ENCODE data around the gene ZNF774. TPM values are rescaled to one million over a fixed set of nuclear protein-coding genes. Genes with fewer than 3 reads are reported as not detected.
"Not testable (repeated sequence)": the region's sequence is repeated elsewhere in the genome, so short reads cannot be mapped to it uniquely, and the experiment has no call there.

ZNF774 gene
- total RNA-seq: 1 to 10 TPM; 1.2 to 1.4 TPM

- no peaks in the 10 kb centered on the region for H3K27me3 Mint-ChIP-seq
- peaks cover 2% of the 10 kb centered on the region for H3K4me1 Mint-ChIP-seq (ENCODE audit: low read depth)
- H3K9me3 Mint-ChIP-seq: no peaks in the 10 kb centered on the region
- ATAC-seq (peak; percentile 98), DNase-seq (peak; percentile 95)
- intact Hi-C loops (cut with micrococcal nuclease): no loop called here
- ChIA-PET POLR2A (interaction anchor here (0.6 to 1.5 kb wide), 8 partner anchors 8 to 574 kb away, joined by 3 to 5 read pairs (median 4); no protein-coding TSS in a partner anchor), CTCF (interaction anchor here (0.7 to 1.9 kb wide), 5 partner anchors 10 to 99 kb away, joined by 3 to 9 read pairs (median 4); no protein-coding TSS in a partner anchor)
- H3K27ac Mint-ChIP-seq: peak within 1 kb of the TSS; percentile 76
- peak within 1 kb of the TSS; percentile 85 for H3K4me3 Mint-ChIP-seq
- TF ChIP-seq, protein P1, sequence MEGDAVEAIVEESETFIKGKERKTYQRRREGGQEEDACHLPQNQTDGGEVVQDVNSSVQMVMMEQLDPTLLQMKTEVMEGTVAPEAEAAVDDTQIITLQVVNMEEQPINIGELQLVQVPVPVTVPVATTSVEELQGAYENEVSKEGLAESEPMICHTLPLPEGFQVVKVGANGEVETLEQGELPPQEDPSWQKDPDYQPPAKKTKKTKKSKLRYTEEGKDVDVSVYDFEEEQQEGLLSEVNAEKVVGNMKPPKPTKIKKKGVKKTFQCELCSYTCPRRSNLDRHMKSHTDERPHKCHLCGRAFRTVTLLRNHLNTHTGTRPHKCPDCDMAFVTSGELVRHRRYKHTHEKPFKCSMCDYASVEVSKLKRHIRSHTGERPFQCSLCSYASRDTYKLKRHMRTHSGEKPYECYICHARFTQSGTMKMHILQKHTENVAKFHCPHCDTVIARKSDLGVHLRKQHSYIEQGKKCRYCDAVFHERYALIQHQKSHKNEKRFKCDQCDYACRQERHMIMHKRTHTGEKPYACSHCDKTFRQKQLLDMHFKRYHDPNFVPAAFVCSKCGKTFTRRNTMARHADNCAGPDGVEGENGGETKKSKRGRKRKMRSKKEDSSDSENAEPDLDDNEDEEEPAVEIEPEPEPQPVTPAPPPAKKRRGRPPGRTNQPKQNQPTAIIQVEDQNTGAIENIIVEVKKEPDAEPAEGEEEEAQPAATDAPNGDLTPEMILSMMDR (IDR thresholded peaks at IDR 0.05): no peak
- H3K36me3 Mint-ChIP-seq (ENCODE audit: low read depth): no peaks in the 10 kb centered on the region
These were observed at the start of gene ZNF774 for GRCh38 chr15:90352107-90352893. ZNF774 (plus strand) TSS chr15:90352284; CDS start chr15:90354661, 2,377 bp downstream.

DNA sequence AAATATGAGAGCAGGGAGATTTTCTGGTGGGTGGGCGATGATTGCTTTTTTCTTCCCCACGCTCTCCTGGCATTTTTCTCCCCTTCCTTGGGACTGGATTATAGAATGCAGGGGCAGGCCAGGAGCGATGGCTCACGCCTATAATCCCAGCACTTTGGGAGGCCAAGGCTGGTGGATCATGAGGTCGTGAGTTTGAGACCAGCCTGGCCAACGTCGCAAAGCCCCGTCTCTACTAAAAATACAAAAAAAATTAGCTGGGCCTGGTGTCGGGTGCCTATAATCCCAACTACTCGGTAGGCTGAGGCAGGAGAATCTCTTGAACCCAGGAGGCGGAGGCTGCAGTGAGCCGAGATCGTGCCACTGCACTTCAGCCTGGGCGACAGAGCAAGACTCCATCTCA, 46.7 kb upstream of the ZNF774 start:
- H3K27me3 Mint-ChIP-seq; H3K27ac Mint-ChIP-seq; POLR2A ChIA-PET; ATAC-seq; H3K36me3 Mint-ChIP-seq (ENCODE audit: low read depth); intact Hi-C loops (cut with micrococcal nuclease); H3K9me3 Mint-ChIP-seq; H3K4me3 Mint-ChIP-seq; DNase-seq: not testable (repeated sequence)
- H3K4me1 Mint-ChIP-seq (ENCODE audit: low read depth): peaks cover 48% of the 10 kb centered on the region
- CTCF ChIA-PET: interaction anchor here (0.7 to 9.0 kb wide), 5 partner anchors 13 to 177 kb away, joined by 3 to 90 read pairs (median 9); no protein-coding TSS in a partner anchor

GRCh38 chr15:90305932-90306331, 46.2 kb upstream of the ZNF774 start:
- ATAC-seq (no peak), DNase-seq (no peak)
- Mint-ChIP-seq H3K27me3 (no peaks in the 10 kb centered on the region), H3K4me3 (peak overlapping the region; percentile 51), H3K27ac (peak overlapping the region; percentile 79), H3K9me3 (no peaks in the 10 kb centered on the region), H3K4me1 (ENCODE audit: low read depth) (peaks cover 48% of the 10 kb centered on the region), H3K36me3 (ENCODE audit: low read depth) (no peaks in the 10 kb centered on the region)
- ChIA-PET POLR2A (interaction anchor here (0.6 kb wide), 1 partner anchor 163 kb away, joined by 3 read pairs; no protein-coding TSS in a partner anchor), CTCF (interaction anchor here (0.7 to 9.0 kb wide), 8 partner anchors 14 to 250 kb away, joined by 3 to 90 read pairs (median 5); partner anchors contain the start of gene CIB1)
- intact Hi-C loops (cut with micrococcal nuclease): no loop called here
- TF ChIP-seq, protein P1 (IDR thresholded peaks at IDR 0.05): no peak

DNA sequence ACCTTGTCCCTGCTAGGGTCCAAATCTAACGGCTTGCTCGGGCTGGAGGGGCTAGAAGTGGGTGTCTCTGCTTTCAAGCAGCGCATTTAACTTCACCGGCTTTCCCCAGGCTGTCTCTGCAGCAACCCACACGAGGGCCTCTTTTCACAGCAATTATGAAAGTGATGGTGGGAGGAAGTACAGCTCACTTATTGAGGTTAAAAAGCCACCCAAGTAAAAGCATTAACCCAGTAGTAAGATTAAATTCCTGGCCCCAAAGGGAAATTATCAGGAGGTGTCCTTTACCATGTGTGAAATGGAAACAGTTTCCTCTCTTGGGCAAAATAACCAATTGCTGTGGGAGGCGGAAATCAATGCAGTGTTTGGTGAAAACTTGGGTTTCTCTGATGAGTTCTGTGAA, 45.5 kb upstream of the ZNF774 start:
- ChIA-PET POLR2A (interaction anchor here (0.6 kb wide), 1 partner anchor 39 kb away, joined by 4 read pairs; no protein-coding TSS in a partner anchor), CTCF (interaction anchor here (1.1 to 9.0 kb wide), 7 partner anchors 14 to 249 kb away, joined by 3 to 90 read pairs (median 6); partner anchors contain the start of gene CIB1)
- intact Hi-C loops (cut with micrococcal nuclease): no loop called here
- Mint-ChIP-seq H3K27me3 (no peaks in the 10 kb centered on the region), H3K27ac (peak overlapping the region; percentile 79), H3K36me3 (ENCODE audit: low read depth) (no peaks in the 10 kb centered on the region), H3K4me1 (ENCODE audit: low read depth) (peaks cover 42% of the 10 kb centered on the region), H3K4me3 (peak overlapping the region; percentile 51), H3K9me3 (no peaks in the 10 kb centered on the region)
- ATAC-seq: peak; percentile 91
- TF ChIP-seq, protein P1 (IDR thresholded peaks at IDR 0.05): no peak
- DNase-seq: peak; percentile 73

DNA sequence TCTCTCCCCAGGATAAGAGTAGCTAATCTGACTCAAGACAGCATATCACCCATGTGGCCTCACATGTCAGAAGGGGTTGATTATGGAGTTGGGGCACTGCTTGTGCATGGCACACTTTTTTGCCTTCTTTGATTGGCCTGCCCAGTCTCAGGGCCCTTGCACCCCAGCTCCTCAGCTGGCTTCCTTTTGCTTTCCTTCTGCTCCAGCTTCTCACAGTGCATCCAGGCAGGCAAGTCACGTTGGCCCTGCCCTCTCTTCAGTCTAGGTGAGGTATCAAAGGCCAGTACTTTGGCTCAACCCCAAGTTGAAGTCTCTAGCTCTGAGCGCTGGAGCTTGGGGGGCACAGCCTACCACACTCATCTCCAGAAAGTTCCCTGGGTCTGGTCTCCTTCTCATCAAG, 44.4 kb upstream of the ZNF774 start:
- ATAC-seq (no peak), DNase-seq (no peak)
- CTCF ChIA-PET: interaction anchor here (1.0 to 9.0 kb wide), 6 partner anchors 8 to 174 kb away, joined by 3 to 90 read pairs (median 5); no protein-coding TSS in a partner anchor
- no peak overlapping the region for H3K4me3 Mint-ChIP-seq
- H3K9me3 Mint-ChIP-seq: no peaks in the 10 kb centered on the region
- intact Hi-C loops (cut with micrococcal nuclease): no loop called here
- no peaks in the 10 kb centered on the region for H3K36me3 Mint-ChIP-seq (ENCODE audit: low read depth)
- H3K27ac Mint-ChIP-seq: no peak overlapping the region
- TF ChIP-seq, protein P1 (IDR thresholded peaks at IDR 0.05): no peak
- H3K4me1 Mint-ChIP-seq (ENCODE audit: low read depth): peaks cover 46% of the 10 kb centered on the region
- H3K27me3 Mint-ChIP-seq: no peaks in the 10 kb centered on the region
- POLR2A ChIA-PET: no interaction called here
